SK-N-SH (cell line): ENCODE measurements around the gene DGKD. TPM values are rescaled to one million over a fixed set of nuclear protein-coding genes. Genes with fewer than 3 reads are reported as not detected.

Experiments used
- CTCF ChIA-PET: fragments of 300-600, 350-600 bp; formaldehyde crosslinking; extraction: SDS; loops from one replicate; lab custom pipeline; 2021; lab: Yijun Ruan, JAX
- POLR2A ChIA-PET: fragments of 350-600 bp; sonication (Branson Sonifier 250); formaldehyde crosslinking; extraction: SDS; loops from one replicate; lab custom pipeline; 2020; ENCODE audit warnings: antibody characterized with exemption, inconsistent platforms; lab: Yijun Ruan, JAX
- DNase-seq: peaks from one replicate; pipeline ENCODE4 v3.0.0; 2012
- H2AFZ ChIP-seq: fragments of 200-600 bp; sonication (generic); 2 replicates; pipeline ENCODE4 v1.8.1; 2016; ENCODE audit warnings: antibody characterized with exemption, mild to moderate bottlenecking, low read depth
- H3F3A ChIP-seq: fragments of 200-600 bp; sonication (generic); replicated peaks from 2 replicates; pipeline ENCODE3; 2016; ENCODE audit warnings: antibody characterized with exemption, mild to moderate bottlenecking; ENCODE audit not compliant: insufficient read depth
- H3K27ac ChIP-seq, 2 experiments: fragments of 200-500 bp in 1 of 2; fragments of 200-600 bp in 1 of 2; sonication (Bioruptor generic) in 1 of 2; sonication (generic), shearing (Covaris generic) in 1 of 2; 2 replicates each; pipeline versions ENCODE4 v1.5.1 to v1.6.1; 2014 to 2016; ENCODE audit warnings: low read depth in 2 of 2, inconsistent platforms in 1 of 2, low read length in 1 of 2, mild to moderate bottlenecking in 1 of 2, mixed read lengths in 1 of 2
- H3K27me3 ChIP-seq: fragments of 200-600 bp; sonication (generic), shearing (Covaris generic); 2 replicates; pipeline ENCODE4 v1.6.1; 2016; ENCODE audit warnings: mixed run types; ENCODE audit not compliant: insufficient read depth
- H3K36me3 ChIP-seq, 2 experiments: fragments of 200-500 bp in 1 of 2; fragments of 200-600 bp in 1 of 2; sonication (Bioruptor generic) in 1 of 2; sonication (generic) in 1 of 2; replicated peaks in 1 of 2; 2 replicates each; pipeline versions ENCODE3 to v1.5.1; 2014 to 2016; ENCODE audit warnings: low read length in 1 of 2, mild to moderate bottlenecking in 1 of 2; ENCODE audit not compliant: insufficient read depth in 2 of 2, control insufficient read depth in 1 of 2
- H3K4me1 ChIP-seq, 2 experiments: fragments of 200-500 bp in 1 of 2; fragments of 200-600 bp in 1 of 2; sonication (Bioruptor generic) in 1 of 2; sonication (generic), shearing (Covaris generic) in 1 of 2; 2 replicates each; pipeline versions ENCODE4 v1.5.1 to v1.6.1; 2014 to 2016; ENCODE audit warnings: low read depth in 1 of 2, low read length in 1 of 2, mixed run types in 1 of 2; ENCODE audit not compliant: insufficient read depth in 2 of 2, control insufficient read depth in 1 of 2
- H3K4me2 ChIP-seq: fragments of 200-600 bp; sonication (generic), shearing (Covaris generic); 2 replicates; pipeline ENCODE4 v1.6.1; 2017; ENCODE audit warnings: mixed run types
- H3K4me3 ChIP-seq, 2 experiments: fragments of 200-500 bp in 1 of 2; fragments of 200-600 bp in 1 of 2; sonication (Bioruptor generic) in 1 of 2; sonication (generic), shearing (Covaris generic) in 1 of 2; 2 replicates each; pipeline versions ENCODE4 v1.5.1 to v1.8.1; 2014 to 2016; ENCODE audit warnings: low read depth in 2 of 2, inconsistent platforms in 1 of 2, low read length in 1 of 2, mild to moderate bottlenecking in 1 of 2, mixed read lengths in 1 of 2, moderate library complexity in 1 of 2
- H3K79me2 ChIP-seq: fragments of 200-600 bp; sonication (generic); 2 replicates; pipeline ENCODE4 v1.8.1; 2017; ENCODE audit warnings: mild to moderate bottlenecking; ENCODE audit not compliant: insufficient read depth
- H3K9ac ChIP-seq: fragments of 200-600 bp; sonication (generic); 2 replicates; pipeline ENCODE4 v1.6.1; 2017; ENCODE audit warnings: mixed run types
- H3K9me2 ChIP-seq: fragments of 200-600 bp; sonication (generic); 2 replicates; pipeline ENCODE4 v1.6.1; 2017; ENCODE audit warnings: mixed run types
- H3K9me3 ChIP-seq: fragments of 200-600 bp; sonication (generic); 2 replicates; pipeline ENCODE4 v1.6.1; 2017; ENCODE audit warnings: mixed run types, mild to moderate bottlenecking, moderate library complexity
- H4K20me1 ChIP-seq: fragments of 200-600 bp; sonication (generic); 2 replicates; pipeline ENCODE4 v1.6.1; 2017; ENCODE audit warnings: mild to moderate bottlenecking, mixed run types; ENCODE audit not compliant: insufficient read depth
- CHD2 ChIP-seq: fragments of 150-350 bp; IDR thresholded peaks from 2 replicates; pipeline ENCODE4 v1.6.1; 2018; ENCODE audit warnings: low read length; ENCODE audit not compliant: partially characterized antibody
- CTCF ChIP-seq: fragments of 200-600 bp; sonication (generic); IDR thresholded peaks from 2 replicates; pipeline ENCODE4 v1.6.1; 2017; ENCODE audit warnings: antibody characterized with exemption, mild to moderate bottlenecking, moderate library complexity
- FOSL2 ChIP-seq: IDR thresholded peaks from 2 replicates; pipeline ENCODE4 v1.4.0; 2012; ENCODE audit warnings: low read depth, mild to moderate bottlenecking, moderate library complexity, borderline replicate concordance
- FOXJ3 ChIP-seq: sonication (generic); formaldehyde crosslinking; IDR thresholded peaks from 2 replicates; pipeline ENCODE4 v1.5.1; 2020; ENCODE audit warnings: mild to moderate bottlenecking, missing genetic modification reagents
- IRF3 ChIP-seq: fragments of 150-350 bp; IDR thresholded peaks from 2 replicates; pipeline ENCODE4 v1.6.1; 2016; ENCODE audit warnings: mild to moderate bottlenecking, low read depth, low read length
- MAX ChIP-seq: IDR thresholded peaks from 2 replicates; pipeline ENCODE4 v1.4.0; 2012; ENCODE audit warnings: low read depth
- MEF2A ChIP-seq: IDR thresholded peaks from 2 replicates; pipeline ENCODE4 v1.4.0; 2012; ENCODE audit warnings: low read depth, borderline replicate concordance
- MXI1 ChIP-seq: IDR thresholded peaks from 2 replicates; pipeline ENCODE4 v1.6.1; 2012; ENCODE audit warnings: mild to moderate bottlenecking, low read depth, low read length, improper control_type of control experiment
- PBX3 ChIP-seq: IDR thresholded peaks from 2 replicates; pipeline ENCODE4; 2012
- RAD21 ChIP-seq: IDR thresholded peaks from 2 replicates; pipeline ENCODE4 v1.6.1; 2012; ENCODE audit warnings: mild to moderate bottlenecking, low read length
- RXRA ChIP-seq: IDR thresholded peaks from 2 replicates; pipeline ENCODE4 v1.4.0; 2012; ENCODE audit warnings: low read depth, mild to moderate bottlenecking, borderline replicate concordance
- SIN3A ChIP-seq: IDR thresholded peaks from 2 replicates; pipeline ENCODE4 v1.6.1; 2012; ENCODE audit warnings: low read depth, mild to moderate bottlenecking, low read length, moderate library complexity, borderline replicate concordance
- SMC3 ChIP-seq: IDR thresholded peaks from 2 replicates; pipeline ENCODE4 v1.6.1; 2012; ENCODE audit warnings: low read depth, low read length, improper control_type of control experiment
- TCF12 ChIP-seq: IDR thresholded peaks from 2 replicates; pipeline ENCODE4 v1.4.0; 2012
- TEAD4 ChIP-seq: IDR thresholded peaks from 2 replicates; pipeline ENCODE4 v1.4.0; 2012; ENCODE audit warnings: mild to moderate bottlenecking, borderline replicate concordance; ENCODE audit not compliant: insufficient read depth
- YY1 ChIP-seq: IDR thresholded peaks from 2 replicates; pipeline ENCODE4 v1.4.0; 2012; ENCODE audit warnings: low read depth, mild to moderate bottlenecking
- WGBS: methylation state at CpG from one replicate; pipeline ENCODE4 v1.1.6; 2017; ENCODE audit warnings: low lambda C conversion rate; 5-methylcytosine and 5-hydroxymethylcytosine counted together
- polyA plus RNA-seq, 3 experiments: library from polyadenylated mRNA; depleted of rRNA; stranded (reverse); fragments of >200 nt; gene quantifications; 2 replicates each; pipeline ENCODE4 v1.2.3, GENCODE V29; 2012

The DGKD gene
- polyA plus RNA-seq, 1 of the 3 experiments (the other 2 are of a cell fraction), result 21.7 TPM

GRCh38 chr2:233476063-233476410 lies 121.7 kb downstream of the DGKD start:
- WGBS, result 98% methylated on average over 14 of the region's 14 CpGs
- ChIA-PET POLR2A (no interaction called here), CTCF (no interaction called here)

More at GRCh38 chr2:233476063-233476410, 121.7 kb downstream of the DGKD start:
- H4K20me1 ChIP-seq, result no peaks in the 10 kb centered on the region
- no peak overlapping the region for H3K27ac ChIP-seq
- no peak for TF ChIP-seq MXI1
- no peak for TF ChIP-seq IRF3
- no peak for TF ChIP-seq CTCF
- TF ChIP-seq FOSL2, result no peak
- no peak for TF ChIP-seq CHD2
- no peak for TF ChIP-seq MAX
- no peak for TF ChIP-seq FOXJ3 (CRISPR knock-in tag)
- no peak for TF ChIP-seq YY1
- no peak for TF ChIP-seq MEF2A
- no peak for TF ChIP-seq TCF12
- no peak for TF ChIP-seq PBX3
- no peak for TF ChIP-seq RAD21
- no peak for TF ChIP-seq TEAD4
- TF ChIP-seq RXRA, result no peak
- TF ChIP-seq SMC3, result no peak
- TF ChIP-seq SIN3A, result no peak
- TF ChIP-seq, all 33 proteins: peak for 0
- Histone ChIP-seq H3K9me3 (no peaks in the 10 kb centered on the region), H3K36me3 (peaks cover 3 to 38% of the 10 kb centered on the region in 2 experiments), H3K9me2 (no peaks in the 10 kb centered on the region), H3K4me3 (no peak overlapping the region), H3K9ac (no peak overlapping the region), H3K27me3 (no peaks in the 10 kb centered on the region), H3K79me2 (no peaks in the 10 kb centered on the region), H3K4me2 (no peak overlapping the region), H2AFZ (no peak overlapping the region), H3F3A (no peaks in the 10 kb centered on the region), H3K4me1 (no peaks in the 10 kb centered on the region)
- no peak for DNase-seq
